Adrenal gland (tissue), 5 donors: Measurements from ENCODE around the gene TFAP2B.

Source experiments
- CTCF ChIP-seq, 6 experiments: fragments of 450-650 bp in 4 of 6; fragments of 200-600 bp in 2 of 6; sonication (generic) in 1 of 6; IDR thresholded peaks; 1 replicate in 5 of 6; 2 replicates in 1 of 6; pipeline versions ENCODE4 v1.5.1 to v1.8.0; 2016 to 2021; ENCODE audit warnings: antibody characterized with exemption in 6 of 6, mild to moderate bottlenecking in 2 of 6, moderate library complexity in 1 of 6
- POLR2A ChIP-seq, 2 donors: fragments of 450-650 bp; IDR thresholded peaks; one replicate each; pipeline ENCODE4 v1.6.1; 2017; ENCODE audit warnings: antibody characterized with exemption in 2 of 2, mild to moderate bottlenecking in 2 of 2, moderate library complexity in 1 of 2
- donor health status: DM: no; HTN: no; CAD: no.

GRCh38 chr6:50826037-50826761 lies 7.5 kb downstream of the TFAP2B start:
- TF ChIP-seq CTCF (IDR thresholded peaks at IDR 0.05) (no peak), POLR2A (IDR thresholded peaks at IDR 0.05) (no peak)
